HG03139 (cell line): ENCODE results near the gene TTC4.
"Not testable (repeated sequence)": the region's sequence is repeated elsewhere in the genome, so short reads cannot be mapped to it uniquely, and the experiment has no call there.

Experiments
- ATAC-seq: cut with Tn5 transposase; IDR thresholded peaks from one replicate; pipeline ENCODE4 v1.9.1; 2021; ENCODE audit not compliant: unreplicated experiment

The TTC4 gene

DNA sequence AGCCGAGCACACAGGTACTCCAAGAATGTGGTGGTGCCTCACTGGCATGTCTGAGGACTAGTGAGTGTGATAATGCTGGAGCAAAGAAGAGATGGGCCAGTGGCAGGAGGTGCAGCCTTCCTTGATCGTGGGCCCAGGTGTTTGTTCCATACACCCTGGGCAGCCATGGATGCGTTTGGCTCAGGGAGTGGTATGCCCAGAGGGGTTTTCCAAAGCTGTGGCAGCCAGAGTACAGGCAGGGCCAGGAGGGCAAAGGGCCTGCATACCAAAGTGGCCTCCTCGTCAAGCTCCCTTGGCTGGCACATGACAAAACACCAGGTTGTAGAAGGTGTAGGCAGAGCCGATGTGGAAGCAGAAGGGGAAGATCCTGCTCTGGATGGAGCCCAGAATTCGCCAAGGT is 29.6 kb downstream of the TTC4 start:
- ATAC-seq, result no peak

- ATAC-seq, result no peak
Measured at GRCh38 chr1:54745864-54746263, 30.2 kb downstream of the TTC4 start.

DNA sequence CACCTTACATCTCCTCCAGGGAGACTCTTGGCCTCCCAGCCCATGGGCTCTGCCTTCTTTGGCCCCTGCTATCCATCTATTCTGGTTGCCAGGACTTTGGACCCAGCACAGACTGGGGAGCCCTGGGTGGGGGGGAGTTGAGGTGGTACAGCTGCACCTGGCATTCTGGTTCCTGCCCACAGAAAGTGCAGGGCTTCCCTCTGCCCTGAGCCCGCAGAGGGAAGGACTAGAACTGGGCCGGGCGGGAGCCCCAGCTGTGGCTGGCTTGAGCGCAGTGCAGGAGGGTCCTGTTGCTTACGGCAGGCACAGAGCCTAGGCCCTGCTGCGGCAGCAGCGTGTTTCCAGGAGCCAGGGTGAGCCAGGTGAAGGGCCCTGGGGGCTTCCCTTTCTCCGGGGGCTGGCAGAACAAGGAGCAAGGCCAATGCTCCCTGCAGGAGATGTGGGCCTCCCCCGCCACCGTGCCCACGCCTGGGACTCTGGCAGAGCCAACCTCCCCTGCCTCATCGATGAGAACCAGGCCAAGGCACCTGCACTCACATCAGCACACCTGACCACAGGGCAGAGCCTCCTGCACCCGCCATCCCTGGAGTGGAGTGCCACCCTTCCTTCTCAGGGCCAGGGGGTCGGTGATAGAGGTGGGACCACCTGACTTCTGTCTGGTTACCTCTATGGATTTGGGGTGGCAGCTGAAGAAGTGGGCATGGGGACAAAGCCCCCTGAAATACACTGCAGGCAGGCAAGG is 32.6 kb downstream of the TTC4 start:
- ATAC-seq, result no peak

DNA sequence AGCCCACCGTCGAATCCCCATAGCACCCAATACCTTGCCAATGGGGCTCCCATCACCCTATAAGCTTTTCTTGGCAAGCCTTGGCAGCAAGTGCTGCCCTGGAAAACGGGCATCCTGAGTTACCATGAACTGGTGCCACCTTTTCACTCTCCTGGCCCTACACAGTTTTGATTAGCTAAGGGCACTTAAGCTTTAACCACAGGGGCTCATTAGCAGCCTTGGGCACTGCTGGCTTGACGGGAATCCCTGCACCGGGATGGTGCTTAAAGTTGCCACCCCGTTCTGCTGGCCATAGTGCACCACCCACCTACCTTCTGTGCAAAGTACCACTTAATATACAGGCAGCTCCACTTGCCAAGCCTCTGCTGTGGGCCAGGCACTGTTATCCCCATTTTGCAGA is 34.9 kb downstream of the TTC4 start:
- ATAC-seq, result no peak

GRCh38 chr1:54751426-54751825 is 35.8 kb downstream of the TTC4 start:
- no peak for ATAC-seq

GRCh38 chr1:54754045-54754444 is 38.4 kb downstream of the TTC4 start:
- no peak for ATAC-seq

GRCh38 chr1:54754486-54755285 is 39.0 kb downstream of the TTC4 start:
- no peak for ATAC-seq

- ATAC-seq, result no peak
Measured at GRCh38 chr1:54757833-54758232, 42.2 kb downstream of the TTC4 start.

GRCh38 chr1:54758678-54759348 is 43.2 kb downstream of the TTC4 start:
- ATAC-seq, result no peak

- no peak for ATAC-seq
Measured at GRCh38 chr1:54763816-54764132, 48.1 kb downstream of the TTC4 start.

DNA sequence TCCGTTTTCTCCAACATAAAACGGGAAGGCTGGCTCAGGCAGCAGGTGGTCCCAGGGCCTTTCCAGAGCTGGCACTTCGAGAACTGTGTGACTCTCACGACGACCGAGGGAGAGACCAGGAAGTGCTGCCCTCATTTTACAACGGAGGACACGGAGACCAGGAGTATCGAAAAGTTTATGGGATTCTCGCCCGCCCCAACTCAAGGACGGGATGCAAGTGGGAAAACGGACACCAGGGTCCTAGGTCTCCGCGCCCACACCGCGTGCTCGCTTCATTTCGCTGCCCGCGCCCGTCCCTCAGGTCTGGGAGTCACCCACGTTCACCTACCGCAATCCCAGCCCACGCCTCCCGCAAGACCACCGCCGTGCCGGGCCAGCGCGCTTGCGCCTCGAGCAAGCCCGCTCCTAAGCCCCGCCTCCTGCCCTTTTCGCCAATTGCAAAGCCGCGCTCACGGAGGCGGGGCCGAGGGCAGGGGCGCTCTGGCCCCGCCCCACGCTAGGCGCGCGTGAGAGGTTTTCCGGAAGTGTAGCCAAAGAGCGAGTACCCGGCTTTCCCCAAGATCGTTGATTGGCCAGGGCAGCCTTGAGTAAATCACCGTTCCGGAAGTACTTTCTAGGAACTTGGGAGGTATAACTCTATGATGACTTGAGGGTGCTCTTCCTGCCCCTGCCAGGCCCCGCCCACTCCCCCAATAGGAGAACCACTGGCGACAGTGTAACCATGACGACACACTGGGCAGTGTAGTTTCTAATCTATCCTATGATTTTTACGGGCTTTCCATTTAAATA is 48.7 kb downstream of the TTC4 start, which contains the start of gene PARS2:
TSS of gene PARS2 (minus strand) at position 391 of the 789 bp plus-strand sequence. CDS start 5,362 bp downstream, outside the sequence.
- ATAC-seq, result peak; percentile 96

- ATAC-seq, result peak; percentile 4
Measured at GRCh38 chr1:54764922-54765561, 49.4 kb downstream of the TTC4 start.

DNA sequence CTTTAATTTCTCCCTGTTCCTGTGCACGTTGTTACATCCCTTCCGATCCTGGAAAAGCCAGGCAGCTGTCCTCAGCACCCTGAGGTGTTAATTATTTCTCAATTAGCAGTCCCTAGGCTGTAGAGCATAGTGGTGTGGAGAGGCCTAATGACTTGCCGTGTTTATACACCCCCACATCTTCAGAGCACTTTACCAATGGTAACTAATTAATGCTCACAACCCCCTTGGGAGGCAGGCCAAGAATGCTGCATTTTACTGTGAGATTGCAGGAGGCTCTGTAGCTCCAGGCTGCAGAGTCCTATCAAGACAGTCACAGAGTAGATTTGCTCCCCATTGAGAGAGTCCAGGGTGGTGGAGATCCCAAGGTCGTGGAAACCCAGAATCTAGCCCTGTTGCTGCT is 51.1 kb downstream of the TTC4 start:
- ATAC-seq, result no peak

- ATAC-seq, result no peak
Measured at GRCh38 chr1:54767526-54767925, 51.9 kb downstream of the TTC4 start.

DNA sequence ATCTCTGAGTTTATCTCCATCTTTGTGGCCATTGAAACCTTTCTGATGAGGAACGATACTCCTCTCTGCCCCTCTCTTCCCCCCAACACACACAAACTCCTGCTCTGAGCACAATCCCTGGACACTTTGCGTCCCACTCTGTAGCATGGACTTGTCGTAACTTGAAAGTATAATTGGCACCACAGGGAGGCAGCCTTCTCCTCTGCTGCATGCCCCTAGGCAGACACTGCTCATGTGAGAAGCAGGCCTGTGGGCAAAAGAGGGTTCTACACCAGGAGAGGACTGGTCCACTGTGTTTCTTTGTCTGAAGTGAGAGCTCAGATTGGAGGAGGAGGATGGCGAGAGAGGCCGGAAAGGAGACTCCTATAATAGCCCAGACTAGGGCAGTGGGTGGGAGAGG is 52.4 kb downstream of the TTC4 start:
- ATAC-seq, result no peak

DNA sequence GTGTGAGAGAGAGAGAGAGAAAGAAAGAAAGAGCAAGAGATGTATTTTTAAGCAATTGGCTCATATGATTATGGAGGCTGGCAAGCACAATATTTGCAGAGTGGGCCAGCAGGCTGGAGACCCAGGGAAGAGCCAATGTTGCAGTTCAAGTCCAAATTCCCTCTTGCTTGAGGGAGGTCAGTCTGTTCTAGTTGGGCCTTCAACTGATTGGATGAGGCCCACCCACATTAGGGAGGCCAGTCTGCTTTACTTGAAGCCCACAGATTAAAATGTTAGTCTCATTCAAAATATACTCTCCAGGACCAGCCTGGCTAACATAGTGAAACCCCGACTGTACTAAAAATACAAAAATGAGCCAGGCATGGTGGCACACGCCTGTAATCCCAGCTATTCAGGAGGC is 57.3 kb downstream of the TTC4 start:
- no peak for ATAC-seq

GRCh38 chr1:54774820-54775498 is 59.3 kb downstream of the TTC4 start:
- no peak for ATAC-seq

- ATAC-seq, result not testable (repeated sequence)
Measured at GRCh38 chr1:54775828-54776721, 60.4 kb downstream of the TTC4 start.

DNA sequence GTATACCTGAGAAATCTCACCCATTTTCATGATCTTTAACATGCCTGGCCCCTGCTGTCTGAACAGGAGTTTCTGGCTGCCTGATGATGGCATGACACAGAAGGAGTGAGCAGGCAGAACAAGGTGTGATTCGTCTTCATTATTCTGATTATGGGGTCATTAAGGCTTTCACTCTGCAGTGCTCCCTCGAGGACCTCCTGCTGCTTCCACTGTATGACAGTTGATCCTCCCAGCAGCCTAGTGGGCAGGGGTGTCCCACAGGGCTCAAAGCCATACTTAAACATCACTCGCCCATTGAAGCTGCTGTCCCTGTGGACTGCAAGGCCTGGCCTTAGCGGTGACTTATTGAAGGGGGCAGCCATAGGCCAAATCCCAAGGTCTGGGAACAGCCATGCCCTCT is 61.4 kb downstream of the TTC4 start:
- no peak for ATAC-seq
